Endothelial cell of umbilical vein (primary cell): ENCODE results near the gene ZC3HAV1.

ENCODE experiments used
- EZH2 ChIP-seq: IDR thresholded peaks from 2 replicates; pipeline ENCODE4 v1.6.1; 2012; ENCODE audit warnings: borderline replicate concordance, low read depth, mild to moderate bottlenecking, moderate library complexity, low read length, inconsistent platforms; ENCODE audit not compliant: severe bottlenecking
- JUN ChIP-seq: IDR thresholded peaks from 2 replicates; pipeline ENCODE4 v1.6.1; 2011; ENCODE audit warnings: borderline replicate concordance, low read depth; ENCODE audit not compliant: insufficient read length, insufficient read depth
- POLR2A ChIP-seq: IDR thresholded peaks from 2 replicates; pipeline ENCODE4 v1.6.1; 2012; ENCODE audit warnings: low read depth, mild to moderate bottlenecking, control low read depth, low read length
- POLR2AphosphoS5 ChIP-seq: IDR thresholded peaks from 2 replicates; pipeline ENCODE4 v1.6.1; 2012; ENCODE audit warnings: low read depth, mild to moderate bottlenecking, control low read depth, low read length, moderate library complexity; ENCODE audit not compliant: insufficient read depth
- TF ChIP-seq, protein P1 (sequence below), 2 donors: IDR thresholded peaks; 1 replicate in 1 of 2; 2 replicates in 1 of 2; pipeline ENCODE4 v1.5.1; 2011; ENCODE audit warnings: low read length in 2 of 2, mild to moderate bottlenecking in 2 of 2, moderate library complexity in 2 of 2, control low read depth in 1 of 2, inconsistent platforms in 1 of 2, low read depth in 1 of 2; ENCODE audit not compliant: insufficient read depth in 1 of 2; ENCODE audit errors: extremely low read depth in 1 of 2
- TF ChIP-seq, protein P2 (sequence below): IDR thresholded peaks from 2 replicates; pipeline ENCODE4 v1.6.1; 2011; ENCODE audit not compliant: insufficient read depth, insufficient read length

DNA sequence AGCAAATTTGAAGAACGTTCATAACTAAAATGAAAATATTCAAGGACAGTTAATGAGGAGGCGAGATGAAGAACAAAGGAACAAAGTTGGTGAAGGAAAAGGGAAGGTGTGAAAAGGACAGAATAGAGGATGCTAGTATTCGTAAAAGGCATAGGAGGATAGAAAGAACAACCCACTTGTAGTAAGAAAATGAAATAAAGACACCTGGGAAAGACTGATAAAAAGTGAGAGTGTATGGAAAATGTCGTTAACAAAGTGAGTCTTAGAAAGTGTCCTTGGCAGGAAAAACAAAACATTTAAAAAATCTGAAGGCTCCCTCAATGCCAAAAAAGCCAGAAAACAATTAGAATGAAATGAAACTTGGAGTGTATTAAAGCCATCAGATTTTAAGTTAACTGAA, 29.6 kb upstream of the ZC3HAV1 start:
- TF ChIP-seq POLR2AphosphoS5 (no peak), JUN (no peak), EZH2 (no peak), POLR2A (no peak)
- TF ChIP-seq, protein P1, sequence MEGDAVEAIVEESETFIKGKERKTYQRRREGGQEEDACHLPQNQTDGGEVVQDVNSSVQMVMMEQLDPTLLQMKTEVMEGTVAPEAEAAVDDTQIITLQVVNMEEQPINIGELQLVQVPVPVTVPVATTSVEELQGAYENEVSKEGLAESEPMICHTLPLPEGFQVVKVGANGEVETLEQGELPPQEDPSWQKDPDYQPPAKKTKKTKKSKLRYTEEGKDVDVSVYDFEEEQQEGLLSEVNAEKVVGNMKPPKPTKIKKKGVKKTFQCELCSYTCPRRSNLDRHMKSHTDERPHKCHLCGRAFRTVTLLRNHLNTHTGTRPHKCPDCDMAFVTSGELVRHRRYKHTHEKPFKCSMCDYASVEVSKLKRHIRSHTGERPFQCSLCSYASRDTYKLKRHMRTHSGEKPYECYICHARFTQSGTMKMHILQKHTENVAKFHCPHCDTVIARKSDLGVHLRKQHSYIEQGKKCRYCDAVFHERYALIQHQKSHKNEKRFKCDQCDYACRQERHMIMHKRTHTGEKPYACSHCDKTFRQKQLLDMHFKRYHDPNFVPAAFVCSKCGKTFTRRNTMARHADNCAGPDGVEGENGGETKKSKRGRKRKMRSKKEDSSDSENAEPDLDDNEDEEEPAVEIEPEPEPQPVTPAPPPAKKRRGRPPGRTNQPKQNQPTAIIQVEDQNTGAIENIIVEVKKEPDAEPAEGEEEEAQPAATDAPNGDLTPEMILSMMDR (IDR thresholded peaks at IDR 0.05; ENCODE audit: extremely low read depth in 1 of 2, insufficient read depth in 1 of 2, low read depth in 1 of 2, low read length in 2 of 2), result no peak
- TF ChIP-seq, protein P2, sequence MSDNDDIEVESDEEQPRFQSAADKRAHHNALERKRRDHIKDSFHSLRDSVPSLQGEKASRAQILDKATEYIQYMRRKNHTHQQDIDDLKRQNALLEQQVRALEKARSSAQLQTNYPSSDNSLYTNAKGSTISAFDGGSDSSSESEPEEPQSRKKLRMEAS, result no peak
